Activated CD4-positive, alpha-beta T cell treated with anti-CD3 and anti-CD28 coated beads, Interleukin-2, amount 10 ng/mL, durations not matched to agents 24 days and 14 days (primary cell): ENCODE measurements around the gene FAM167B. TPM values are rescaled to one million over a fixed set of nuclear protein-coding genes. Genes with fewer than 3 reads are reported as not detected.
"Not testable (repeated sequence)": the region's sequence is repeated elsewhere in the genome, so short reads cannot be mapped to it uniquely, and the experiment has no call there.

Experiments used
- DNase-seq: peaks from one replicate; pipeline ENCODE4 v3.0.0; 2022
- H3K27ac Mint-ChIP-seq: one replicate; pipeline ENCODE4 v1.8.0; 2022; ENCODE audit warnings: mild to moderate bottlenecking, mixed read lengths
- H3K27me3 Mint-ChIP-seq: one replicate; pipeline ENCODE4 v1.8.0; 2022; ENCODE audit warnings: mixed read lengths
- H3K36me3 Mint-ChIP-seq: one replicate; pipeline ENCODE4 v1.8.0; 2022; ENCODE audit warnings: low read depth, mild to moderate bottlenecking, mixed read lengths
- H3K4me1 Mint-ChIP-seq: one replicate; pipeline ENCODE4 v1.8.0; 2021; ENCODE audit warnings: mixed read lengths
- H3K4me3 Mint-ChIP-seq: one replicate; pipeline ENCODE4 v1.8.0; 2022; ENCODE audit warnings: mild to moderate bottlenecking, moderate library complexity, mixed read lengths
- H3K9me3 Mint-ChIP-seq: one replicate; pipeline ENCODE4 v1.8.0; 2021; ENCODE audit warnings: mixed read lengths
- intact Hi-C: fragments of 100-400 bp; cut with micrococcal nuclease; formaldehyde crosslinking; loops from one replicate; pipeline ENCODE4 v1.15.1; 2023
- total RNA-seq: library from RNA; stranded (reverse); gene quantifications from 2 replicates; pipeline ENCODE4 v1.2.3, GENCODE V29; 2022

Gene FAM167B
- total RNA-seq, 1 donor from 2014 or later, result 0.23 TPM

- DNase-seq, H3K27ac Mint-ChIP-seq, H3K4me1 Mint-ChIP-seq, H3K4me3 Mint-ChIP-seq, intact Hi-C loops, H3K9me3 Mint-ChIP-seq, H3K27me3 Mint-ChIP-seq: not testable (repeated sequence)
- H3K36me3 Mint-ChIP-seq, result peaks cover 49% of the 10 kb centered on the region
These were observed 37.8 kb downstream of the FAM167B start for GRCh38 chr1:32284777-32285176.

- H3K4me1 Mint-ChIP-seq, result peaks cover 2% of the 10 kb centered on the region
- H3K27me3 Mint-ChIP-seq, result no peaks in the 10 kb centered on the region
- H3K4me3 Mint-ChIP-seq, result no peak overlapping the region
- H3K27ac Mint-ChIP-seq, result no peak overlapping the region
- no peaks in the 10 kb centered on the region for H3K9me3 Mint-ChIP-seq
- DNase-seq, result no peak
- peaks cover 43% of the 10 kb centered on the region for H3K36me3 Mint-ChIP-seq
- intact Hi-C loops, result no loop called here
These were observed 38.6 kb downstream of the FAM167B start for GRCh38 chr1:32285658-32286057.

GRCh38 chr1:32286763-32287162, 39.7 kb downstream of the FAM167B start:
- DNase-seq, result no peak
- Mint-ChIP-seq H3K9me3 (no peaks in the 10 kb centered on the region), H3K27ac (no peak overlapping the region), H3K36me3 (peaks cover 37% of the 10 kb centered on the region), H3K27me3 (no peaks in the 10 kb centered on the region), H3K4me1 (peaks cover 3% of the 10 kb centered on the region), H3K4me3 (no peak overlapping the region)
- intact Hi-C loops, result no loop called here

GRCh38 chr1:32289256-32289655, 42.2 kb downstream of the FAM167B start:
- Mint-ChIP-seq H3K4me1 (peaks cover 11% of the 10 kb centered on the region), H3K4me3 (no peak overlapping the region), H3K27me3 (no peaks in the 10 kb centered on the region), H3K36me3 (peaks cover 34% of the 10 kb centered on the region), H3K9me3 (no peaks in the 10 kb centered on the region), H3K27ac (no peak overlapping the region)
- DNase-seq, result no peak
- intact Hi-C loops, result no loop called here

GRCh38 chr1:32291145-32291707, 44.2 kb downstream of the FAM167B start:
- Mint-ChIP-seq H3K27me3 (no peaks in the 10 kb centered on the region), H3K27ac (peak overlapping the region; percentile 99), H3K9me3 (no peaks in the 10 kb centered on the region), H3K4me3 (peak overlapping the region; percentile 97), H3K4me1 (peaks cover 25% of the 10 kb centered on the region), H3K36me3 (peaks cover 29% of the 10 kb centered on the region)
- intact Hi-C loops, result loop anchor here (2.0 kb wide), 2 partner anchors 46 to 104 kb away; partner anchors contain the start of genes BSDC1 and MARCKSL1
- no peak for DNase-seq

GRCh38 chr1:32291708-32292538, 44.9 kb downstream of the FAM167B start, which contains the start of gene HDAC1:
TSS of gene HDAC1 (plus strand) at chr1:32292083. CDS start at chr1:32292170, 87 bp downstream.
- Mint-ChIP-seq H3K27ac (peak within 1 kb of the TSS; percentile 99), H3K27me3 (no peaks in the 10 kb centered on the region), H3K9me3 (no peaks in the 10 kb centered on the region), H3K4me1 (peaks cover 32% of the 10 kb centered on the region), H3K4me3 (peak within 1 kb of the TSS; percentile 97), H3K36me3 (peaks cover 29% of the 10 kb centered on the region)
- DNase-seq, result peak; percentile 99
- intact Hi-C loops, result loop anchor here (1.0 to 2.0 kb wide), 6 partner anchors 19 to 103 kb away; partner anchors contain the start of genes BSDC1, EIF3I, LCK and MARCKSL1

- peaks cover 37% of the 10 kb centered on the region for H3K36me3 Mint-ChIP-seq
- H3K4me1 Mint-ChIP-seq, result peaks cover 40% of the 10 kb centered on the region
These were observed 51.2 kb downstream of the FAM167B start for GRCh38 chr1:32298211-32298610.

More at GRCh38 chr1:32298211-32298610, 51.2 kb downstream of the FAM167B start:
- DNase-seq, H3K27me3 Mint-ChIP-seq, H3K27ac Mint-ChIP-seq, H3K4me3 Mint-ChIP-seq, H3K9me3 Mint-ChIP-seq, intact Hi-C loops: not testable (repeated sequence)

Other genes with a start within 250 kb of the FAM167B start
- 174 and 175 TPM in 2 replicates for gene KHDRBS1, start 233.4 kb upstream of the FAM167B start, total RNA-seq
- 34.5 and 38.0 TPM in 2 replicates for gene TMEM39B, start 174.3 kb upstream of the FAM167B start, total RNA-seq
- 79.4 and 87.6 TPM in 2 replicates for gene KPNA6, start 139.2 kb upstream of the FAM167B start, total RNA-seq
- gene TXLNA, start 67.5 kb upstream of the FAM167B start, total RNA-seq, result 105 and 106 TPM in 2 replicates
- gene CCDC28B, start 46.6 kb upstream of the FAM167B start, total RNA-seq, result 37.1 and 38.1 TPM in 2 replicates
- 6.1 and 6.4 TPM in 2 replicates for gene IQCC, start 41.6 kb upstream of the FAM167B start, total RNA-seq
- 0.12 TPM in 1 of 2 replicates, not detected in the other for gene DCDC2B, start 38.1 kb upstream of the FAM167B start, total RNA-seq
- gene TMEM234, start 24.9 kb upstream of the FAM167B start, total RNA-seq, result 10.6 and 10.9 TPM in 2 replicates
- 304 and 341 TPM in 2 replicates for gene EIF3I, start 24.8 kb upstream of the FAM167B start, total RNA-seq
- gene LCK, start 4.0 kb downstream of the FAM167B start, total RNA-seq, result 240 and 248 TPM in 2 replicates
- gene HDAC1, start 44.9 kb downstream of the FAM167B start, total RNA-seq, result 181 and 184 TPM in 2 replicates
- gene MARCKSL1, start 89.0 kb downstream of the FAM167B start, total RNA-seq, result 34.8 and 36.6 TPM in 2 replicates
- gene FAM229A, start 115.3 kb downstream of the FAM167B start, total RNA-seq, result 4.2 and 4.4 TPM in 2 replicates
- 1.0 and 2.3 TPM in 2 replicates for gene TSSK3, start 115.3 kb downstream of the FAM167B start, total RNA-seq
- gene BSDC1, start 147.2 kb downstream of the FAM167B start, total RNA-seq, result 44.8 and 49.5 TPM in 2 replicates
- not detected in 2 replicates for gene ZBTB8B, start 217.8 kb downstream of the FAM167B start, total RNA-seq